Astrocyte (in vitro differentiated cells and primary cell): ENCODE measurements around the gene SLC7A9.
"Not testable (repeated sequence)": the region's sequence is repeated elsewhere in the genome, so short reads cannot be mapped to it uniquely, and the experiment has no call there.

Source experiments
- EZH2 ChIP-seq: IDR thresholded peaks from 2 replicates; pipeline ENCODE4 v1.6.1; 2012; ENCODE audit warnings: mild to moderate bottlenecking, low read length, inconsistent platforms; ENCODE audit not compliant: insufficient read depth
- TF ChIP-seq, protein P1 (sequence below): IDR thresholded peaks from 2 replicates; pipeline ENCODE4 v1.5.1; 2011; ENCODE audit warnings: low read depth, mild to moderate bottlenecking, inconsistent platforms, low read length, moderate library complexity; ENCODE audit not compliant: insufficient read depth

DNA sequence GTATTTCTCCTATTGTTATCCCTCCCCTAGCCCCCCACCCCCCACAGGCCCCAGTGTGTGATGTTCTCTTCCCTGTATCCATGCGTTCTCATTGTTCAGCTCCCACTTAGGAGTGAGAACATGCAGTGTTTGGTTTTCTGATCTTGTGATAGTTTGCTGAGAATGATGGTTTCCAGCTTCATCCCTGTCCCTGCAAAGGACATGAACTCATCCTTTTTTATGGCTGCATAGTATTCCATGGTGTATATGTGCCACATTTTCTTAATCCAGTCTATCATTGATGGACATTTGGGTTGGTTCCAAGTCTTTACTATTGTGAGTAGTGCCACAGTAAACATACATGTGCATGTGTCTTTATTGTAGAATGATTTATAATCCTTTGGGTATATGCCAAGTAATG, 87.5 kb downstream of the SLC7A9 start:
- TF ChIP-seq, protein P1, sequence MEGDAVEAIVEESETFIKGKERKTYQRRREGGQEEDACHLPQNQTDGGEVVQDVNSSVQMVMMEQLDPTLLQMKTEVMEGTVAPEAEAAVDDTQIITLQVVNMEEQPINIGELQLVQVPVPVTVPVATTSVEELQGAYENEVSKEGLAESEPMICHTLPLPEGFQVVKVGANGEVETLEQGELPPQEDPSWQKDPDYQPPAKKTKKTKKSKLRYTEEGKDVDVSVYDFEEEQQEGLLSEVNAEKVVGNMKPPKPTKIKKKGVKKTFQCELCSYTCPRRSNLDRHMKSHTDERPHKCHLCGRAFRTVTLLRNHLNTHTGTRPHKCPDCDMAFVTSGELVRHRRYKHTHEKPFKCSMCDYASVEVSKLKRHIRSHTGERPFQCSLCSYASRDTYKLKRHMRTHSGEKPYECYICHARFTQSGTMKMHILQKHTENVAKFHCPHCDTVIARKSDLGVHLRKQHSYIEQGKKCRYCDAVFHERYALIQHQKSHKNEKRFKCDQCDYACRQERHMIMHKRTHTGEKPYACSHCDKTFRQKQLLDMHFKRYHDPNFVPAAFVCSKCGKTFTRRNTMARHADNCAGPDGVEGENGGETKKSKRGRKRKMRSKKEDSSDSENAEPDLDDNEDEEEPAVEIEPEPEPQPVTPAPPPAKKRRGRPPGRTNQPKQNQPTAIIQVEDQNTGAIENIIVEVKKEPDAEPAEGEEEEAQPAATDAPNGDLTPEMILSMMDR: not testable (repeated sequence)
- TF ChIP-seq EZH2: not testable (repeated sequence)
